Measurements from ENCODE around the gene PPP1R3E.
"Not testable (repeated sequence)": the region's sequence is repeated elsewhere in the genome, so short reads cannot be mapped to it uniquely, and the experiment has no call there.

Gene PPP1R3E

GRCh38 chr14:23281247-23281646 lies 21.4 kb downstream of the PPP1R3E start:
- Histone ChIP-seq H3K36me3 (ENCODE audit: control insufficient read depth in 1 of 2, insufficient read depth in 2 of 2, low read length in 2 of 2) (peaks cover 6 to 9% of the 10 kb centered on the region in 2 experiments), H2AK5ac (ENCODE audit: low read length) (no peak overlapping the region), H3K9ac (ENCODE audit: low read length) (no peak overlapping the region), H3K4me2 (ENCODE audit: low read length) (no peak overlapping the region), H3K4ac (ENCODE audit: low read depth, low read length) (no peak overlapping the region), H3K79me1 (ENCODE audit: low read length) (peaks cover 6% of the 10 kb centered on the region), H3K18ac (ENCODE audit: low read length) (no peak overlapping the region), H3K14ac (ENCODE audit: low read length) (no peak overlapping the region), H2BK12ac (ENCODE audit: low read length) (no peak overlapping the region), H3K27ac (ENCODE audit: low read depth, low read length) (no peak overlapping the region), H3K79me2 (ENCODE audit: control insufficient read depth, insufficient read depth, low read length, poor library complexity) (peaks cover 7% of the 10 kb centered on the region), H4K91ac (ENCODE audit: low read depth, low read length) (no peak overlapping the region), H4K12ac (ENCODE audit: low read depth, low read length) (no peak overlapping the region), H3K4me3 (ENCODE audit: low read depth, low read length) (no peak overlapping the region), H3K23ac (ENCODE audit: low read length) (peak overlapping the region; percentile 43), H2AFZ (ENCODE audit: insufficient read depth, low read length, poor library complexity) (no peak overlapping the region), H3K27me3 (ENCODE audit: insufficient read depth, low read length) (no peaks in the 10 kb centered on the region), H2BK120ac (ENCODE audit: insufficient read depth, low read length, poor library complexity) (no peak overlapping the region), H4K8ac (ENCODE audit: low read depth, low read length) (no peak overlapping the region), H3K4me1 (ENCODE audit: control insufficient read depth in 1 of 2, insufficient read depth in 2 of 2, low read length in 2 of 2) (no peaks in the 10 kb centered on the region), H2BK5ac (ENCODE audit: low read depth, low read length, poor library complexity) (no peak overlapping the region), H3K9me3 (ENCODE audit: insufficient read depth, low read depth, low read length) (no peaks in the 10 kb centered on the region)
- no peak for DNase-seq
- no CpG with 5 or more reads among the region's 6 CpGs for WGBS (ENCODE audit: extremely low coverage, insufficient coverage, insufficient read length)

- H3K4ac ChIP-seq (ENCODE audit: low read depth, low read length); H2BK120ac ChIP-seq (ENCODE audit: insufficient read depth, low read length, poor library complexity); H3K14ac ChIP-seq (ENCODE audit: low read length); H2AFZ ChIP-seq (ENCODE audit: insufficient read depth, low read length, poor library complexity); H3K4me2 ChIP-seq (ENCODE audit: low read length); H4K91ac ChIP-seq (ENCODE audit: low read depth, low read length); DNase-seq; H3K18ac ChIP-seq (ENCODE audit: low read length); H2BK5ac ChIP-seq (ENCODE audit: low read depth, low read length, poor library complexity); H4K12ac ChIP-seq (ENCODE audit: low read depth, low read length); H3K27me3 ChIP-seq (ENCODE audit: insufficient read depth, low read length); H3K9ac ChIP-seq (ENCODE audit: low read length); H3K23ac ChIP-seq (ENCODE audit: low read length); H3K4me3 ChIP-seq (ENCODE audit: low read depth, low read length); H3K79me1 ChIP-seq (ENCODE audit: low read length); H3K79me2 ChIP-seq (ENCODE audit: control insufficient read depth, insufficient read depth, low read length, poor library complexity); H4K8ac ChIP-seq (ENCODE audit: low read depth, low read length); H3K27ac ChIP-seq (ENCODE audit: low read depth, low read length); H3K4me1 ChIP-seq (ENCODE audit: control insufficient read depth in 1 of 2, insufficient read depth in 2 of 2, low read length in 2 of 2); H2AK5ac ChIP-seq (ENCODE audit: low read length); H3K9me3 ChIP-seq (ENCODE audit: insufficient read depth, low read depth, low read length); H2BK12ac ChIP-seq (ENCODE audit: low read length): not testable (repeated sequence)
- H3K36me3 ChIP-seq (ENCODE audit: control insufficient read depth in 1 of 2, insufficient read depth in 2 of 2, low read length in 2 of 2) = peaks cover 13 to 16% of the 10 kb centered on the region in 2 experiments
- no CpG with 5 or more reads among the region's 6 CpGs for WGBS (ENCODE audit: extremely low coverage, insufficient coverage, insufficient read length)
Measured at GRCh38 chr14:23277928-23278327, 24.7 kb downstream of the PPP1R3E start.

- H3K36me3 ChIP-seq (ENCODE audit: control insufficient read depth in 1 of 2, insufficient read depth in 2 of 2, low read length in 2 of 2) = peaks cover 13 to 16% of the 10 kb centered on the region in 2 experiments
- no peak overlapping the region for H2BK5ac ChIP-seq (ENCODE audit: low read depth, low read length, poor library complexity)
- H4K91ac ChIP-seq (ENCODE audit: low read depth, low read length) = no peak overlapping the region
- H2BK120ac ChIP-seq (ENCODE audit: insufficient read depth, low read length, poor library complexity) = no peak overlapping the region
- no peak overlapping the region for H3K9ac ChIP-seq (ENCODE audit: low read length)
- H3K4me2 ChIP-seq (ENCODE audit: low read length) = no peak overlapping the region
- no peak overlapping the region for H4K8ac ChIP-seq (ENCODE audit: low read depth, low read length)
- H3K4ac ChIP-seq (ENCODE audit: low read depth, low read length) = no peak overlapping the region
- H3K27me3 ChIP-seq (ENCODE audit: insufficient read depth, low read length) = no peaks in the 10 kb centered on the region
- H3K27ac ChIP-seq (ENCODE audit: low read depth, low read length) = no peak overlapping the region
- DNase-seq = no peak
- no peaks in the 10 kb centered on the region for H3K79me2 ChIP-seq (ENCODE audit: control insufficient read depth, insufficient read depth, low read length, poor library complexity)
- no peak overlapping the region for H2AK5ac ChIP-seq (ENCODE audit: low read length)
- no peaks in the 10 kb centered on the region for H3K9me3 ChIP-seq (ENCODE audit: insufficient read depth, low read depth, low read length)
- no peak overlapping the region for H3K14ac ChIP-seq (ENCODE audit: low read length)
- no peak overlapping the region for H4K12ac ChIP-seq (ENCODE audit: low read depth, low read length)
- no peaks in the 10 kb centered on the region for H3K4me1 ChIP-seq (ENCODE audit: control insufficient read depth in 1 of 2, insufficient read depth in 2 of 2, low read length in 2 of 2)
- no peak overlapping the region for H2AFZ ChIP-seq (ENCODE audit: insufficient read depth, low read length, poor library complexity)
- no peak overlapping the region for H3K23ac ChIP-seq (ENCODE audit: low read length)
- H3K79me1 ChIP-seq (ENCODE audit: low read length) = no peaks in the 10 kb centered on the region
- WGBS (ENCODE audit: extremely low coverage, insufficient coverage, insufficient read length) = no CpG with 5 or more reads among the region's 3 CpGs
- no peak overlapping the region for H3K4me3 ChIP-seq (ENCODE audit: low read depth, low read length)
- H2BK12ac ChIP-seq (ENCODE audit: low read length) = no peak overlapping the region
- no peak overlapping the region for H3K18ac ChIP-seq (ENCODE audit: low read length)
Measured at GRCh38 chr14:23277189-23277588, 25.5 kb downstream of the PPP1R3E start.

GRCh38 chr14:23275412-23275811 lies 27.2 kb downstream of the PPP1R3E start:
- WGBS (ENCODE audit: extremely low coverage, insufficient coverage, insufficient read length) = no CpG with 5 or more reads among the region's 2 CpGs

More at GRCh38 chr14:23275412-23275811, 27.2 kb downstream of the PPP1R3E start:
- Histone ChIP-seq H4K12ac (ENCODE audit: low read depth, low read length) (no peak overlapping the region), H2AFZ (ENCODE audit: insufficient read depth, low read length, poor library complexity) (no peak overlapping the region), H3K4me3 (ENCODE audit: low read depth, low read length) (no peak overlapping the region), H3K9ac (ENCODE audit: low read length) (no peak overlapping the region), H2BK12ac (ENCODE audit: low read length) (no peak overlapping the region), H2AK5ac (ENCODE audit: low read length) (no peak overlapping the region), H4K8ac (ENCODE audit: low read depth, low read length) (no peak overlapping the region), H3K27ac (ENCODE audit: low read depth, low read length) (no peak overlapping the region), H2BK120ac (ENCODE audit: insufficient read depth, low read length, poor library complexity) (no peak overlapping the region), H3K9me3 (ENCODE audit: insufficient read depth, low read depth, low read length) (no peaks in the 10 kb centered on the region), H3K4me1 (ENCODE audit: control insufficient read depth in 1 of 2, insufficient read depth in 2 of 2, low read length in 2 of 2) (no peaks in the 10 kb centered on the region), H3K4me2 (ENCODE audit: low read length) (no peak overlapping the region), H4K91ac (ENCODE audit: low read depth, low read length) (no peak overlapping the region), H3K79me1 (ENCODE audit: low read length) (no peaks in the 10 kb centered on the region), H3K23ac (ENCODE audit: low read length) (no peak overlapping the region), H3K4ac (ENCODE audit: low read depth, low read length) (no peak overlapping the region), H3K36me3 (ENCODE audit: control insufficient read depth in 1 of 2, insufficient read depth in 2 of 2, low read length in 2 of 2) (peaks cover 13 to 15% of the 10 kb centered on the region in 2 experiments), H3K27me3 (ENCODE audit: insufficient read depth, low read length) (no peaks in the 10 kb centered on the region), H3K18ac (ENCODE audit: low read length) (no peak overlapping the region), H2BK5ac (ENCODE audit: low read depth, low read length, poor library complexity) (no peak overlapping the region), H3K79me2 (ENCODE audit: control insufficient read depth, insufficient read depth, low read length, poor library complexity) (no peaks in the 10 kb centered on the region), H3K14ac (ENCODE audit: low read length) (no peak overlapping the region)
- DNase-seq = no peak
